Fibroblast of skin of left quadriceps (primary cell): ENCODE data around the gene ZFAND3.

Source experiments
- DNase-seq, 2 experiments: peaks; one replicate each; pipeline ENCODE4 v3.0.0-alpha.2; 2013; ENCODE audit warnings: low read depth in 2 of 2

ZFAND3 gene

GRCh38 chr6:38153076-38153797 is 333.7 kb downstream of the ZFAND3 start:
- no peak for DNase-seq

GRCh38 chr6:38153798-38154345 is 334.3 kb downstream of the ZFAND3 start:
- DNase-seq, result no peak

GRCh38 chr6:38154731-38155130 is 335.2 kb downstream of the ZFAND3 start:
- DNase-seq, result no peak

GRCh38 chr6:38155144-38155543 is 335.6 kb downstream of the ZFAND3 start:
- DNase-seq, result no peak

- no peak for DNase-seq
Measured at GRCh38 chr6:38155621-38156204, 336.2 kb downstream of the ZFAND3 start.

- DNase-seq, result no peak
Measured at GRCh38 chr6:38156818-38157565, 337.5 kb downstream of the ZFAND3 start.

GRCh38 chr6:38157905-38158304 is 338.4 kb downstream of the ZFAND3 start:
- DNase-seq, result no peak

- no peak for DNase-seq
Measured at GRCh38 chr6:38158762-38159350, 339.3 kb downstream of the ZFAND3 start.

- DNase-seq, result no peak
Measured at GRCh38 chr6:38159596-38159995, 340.1 kb downstream of the ZFAND3 start.

GRCh38 chr6:38160831-38161230 is 341.3 kb downstream of the ZFAND3 start:
- DNase-seq, result no peak

GRCh38 chr6:38161331-38161730 is 341.8 kb downstream of the ZFAND3 start:
- no peak for DNase-seq

GRCh38 chr6:38161754-38162492 is 342.4 kb downstream of the ZFAND3 start:
- no peak for DNase-seq

GRCh38 chr6:38162493-38163185 is 343.1 kb downstream of the ZFAND3 start:
- no peak for DNase-seq

- DNase-seq, result no peak
Measured at GRCh38 chr6:38163186-38164130, 343.9 kb downstream of the ZFAND3 start.

GRCh38 chr6:38164131-38164481 is 344.6 kb downstream of the ZFAND3 start:
- no peak for DNase-seq

GRCh38 chr6:38164671-38165108 is 345.2 kb downstream of the ZFAND3 start:
- DNase-seq, result no peak

- DNase-seq, result no peak
Measured at GRCh38 chr6:38166411-38167240, 347.1 kb downstream of the ZFAND3 start.

GRCh38 chr6:38167598-38167997 is 348.1 kb downstream of the ZFAND3 start:
- no peak for DNase-seq

GRCh38 chr6:38168126-38168525 is 348.6 kb downstream of the ZFAND3 start:
- no peak for DNase-seq
